CD4-positive, alpha-beta T cell treated with Interferon alpha-2 for 1 hour (primary cell): ENCODE data around the gene HOXB3.

Experiments used
- DNase-seq, 2 donors: peaks; one replicate each; pipeline ENCODE4 v3.0.0-alpha.2; 2020 to 2022

The HOXB3 gene

DNA sequence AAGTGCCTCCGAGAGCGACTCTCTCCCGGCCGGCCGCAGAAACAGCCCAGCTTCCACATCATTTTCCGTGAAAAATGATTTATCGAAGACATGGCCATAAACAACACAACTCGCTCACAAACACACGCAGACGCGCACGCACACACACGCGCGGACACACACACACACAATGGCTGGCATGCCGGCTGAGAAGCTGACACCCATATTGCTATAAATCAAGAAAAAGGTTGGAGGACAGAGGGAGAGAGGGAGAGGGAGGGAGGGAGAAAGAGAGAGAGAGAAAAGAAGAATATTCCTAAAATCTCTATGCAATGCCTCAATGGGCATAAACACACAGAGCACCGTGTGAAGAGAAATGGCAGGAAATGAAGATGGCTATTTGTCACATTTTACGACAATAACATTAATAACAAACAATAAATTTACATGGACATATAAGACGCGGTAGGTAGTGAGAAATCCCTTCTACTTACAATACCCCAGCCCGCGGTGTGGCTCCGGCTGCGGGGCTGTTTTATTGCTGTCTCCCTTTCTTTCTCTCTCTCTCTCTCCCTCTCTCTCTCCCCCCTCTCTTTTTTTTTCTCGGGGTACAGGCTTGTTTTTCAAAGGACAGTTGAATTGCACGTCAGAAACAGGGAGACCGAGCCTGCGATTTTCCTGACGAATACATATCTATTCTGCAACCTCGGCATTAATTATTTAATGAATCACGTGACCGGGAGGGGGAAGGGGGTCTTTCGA is 21.4 kb downstream of the HOXB3 start:
- no peak for DNase-seq

DNA sequence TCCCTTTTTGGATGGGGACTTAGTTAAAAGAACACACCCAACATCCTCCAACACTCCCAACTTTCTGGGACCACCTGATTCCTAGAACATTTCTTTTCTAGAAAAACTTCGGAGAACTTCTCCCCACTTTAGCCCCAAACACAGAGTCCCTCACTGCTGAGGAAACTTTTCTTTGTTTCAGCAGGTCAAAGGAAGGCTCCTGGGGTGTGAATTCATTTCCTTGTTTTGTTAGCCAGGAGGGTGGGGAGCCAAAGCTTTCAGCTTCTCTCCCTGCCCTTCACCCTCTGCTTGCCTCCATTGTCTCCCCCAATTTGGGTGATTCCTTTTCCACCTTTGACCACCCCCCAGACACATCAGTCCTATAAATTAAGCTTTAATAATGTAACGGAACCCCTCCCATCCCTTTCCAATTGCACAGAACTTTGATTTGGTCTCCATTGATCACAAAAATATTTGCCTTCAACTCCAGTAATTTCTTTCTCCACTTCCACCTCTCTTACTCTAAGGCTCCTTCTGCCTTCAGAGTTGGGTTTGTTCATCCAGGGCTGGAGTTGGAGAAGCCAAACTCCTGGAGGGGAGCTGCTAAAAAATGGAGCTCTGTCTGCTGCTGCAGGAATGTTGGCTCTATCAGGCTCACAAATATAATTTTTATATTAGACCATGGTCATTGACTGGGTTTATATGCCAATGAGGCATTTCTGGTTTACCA is 22.2 kb downstream of the HOXB3 start:
- no peak for DNase-seq

- DNase-seq: no peak
These were observed 22.8 kb downstream of the HOXB3 start for GRCh38 chr17:48567209-48567608.

DNA sequence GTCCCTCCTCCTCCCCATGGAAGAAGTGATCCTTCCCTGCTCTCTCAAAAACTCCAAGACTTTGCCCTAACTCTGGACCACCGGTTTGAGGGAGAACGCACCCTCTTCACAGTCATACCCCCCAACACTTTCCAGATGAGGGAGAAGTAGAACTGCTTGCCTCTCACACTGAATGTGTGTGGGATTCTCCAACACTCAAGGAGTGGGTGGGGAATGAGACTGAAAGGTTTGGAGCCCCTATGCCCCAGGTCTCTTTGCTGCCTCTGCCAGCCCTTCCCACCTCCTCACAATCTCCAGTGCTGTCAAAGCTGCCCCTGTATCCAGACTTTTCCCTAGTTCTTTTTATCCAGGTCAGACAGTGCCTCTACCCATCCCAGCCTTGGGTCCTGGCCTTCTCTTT is 23.3 kb downstream of the HOXB3 start:
- DNase-seq: no peak

DNA sequence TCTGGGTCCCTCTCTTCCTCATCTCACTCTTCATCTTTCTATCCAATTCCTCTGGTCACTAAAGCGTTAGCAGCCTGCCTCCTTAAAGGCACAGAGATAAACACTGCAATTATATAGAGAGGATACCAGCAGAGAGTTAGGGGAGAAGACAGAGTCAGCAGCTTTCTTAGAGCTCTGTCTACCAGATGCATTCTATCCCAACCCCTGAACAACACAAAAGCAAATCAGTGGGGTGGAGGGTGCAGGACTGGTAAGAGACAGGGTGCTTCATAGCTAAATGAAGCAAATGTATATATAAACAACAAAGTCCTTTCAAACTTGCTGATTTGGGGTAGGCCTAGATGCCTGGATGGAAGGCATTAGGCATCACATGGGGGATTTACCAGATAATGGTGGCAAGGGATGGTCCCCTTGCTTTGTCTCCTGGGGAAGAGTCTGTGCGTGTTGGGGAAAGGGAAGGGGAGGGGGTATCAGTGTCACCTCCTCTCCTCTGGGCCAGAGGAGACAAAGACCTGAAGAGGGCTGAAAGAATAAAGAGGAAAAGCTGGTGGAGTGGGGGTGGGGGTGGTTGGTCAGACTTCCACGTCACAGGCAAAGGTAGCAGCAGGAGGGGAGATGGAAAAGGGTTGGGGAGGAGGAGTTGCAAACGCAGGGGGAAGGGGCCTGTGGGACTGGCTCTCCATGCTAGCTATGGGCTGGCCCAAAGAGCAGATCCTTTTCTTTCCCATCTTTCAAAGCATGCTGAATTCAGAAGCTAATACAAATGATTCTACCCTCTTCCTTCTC is 23.9 kb downstream of the HOXB3 start:
- DNase-seq: no peak

DNA sequence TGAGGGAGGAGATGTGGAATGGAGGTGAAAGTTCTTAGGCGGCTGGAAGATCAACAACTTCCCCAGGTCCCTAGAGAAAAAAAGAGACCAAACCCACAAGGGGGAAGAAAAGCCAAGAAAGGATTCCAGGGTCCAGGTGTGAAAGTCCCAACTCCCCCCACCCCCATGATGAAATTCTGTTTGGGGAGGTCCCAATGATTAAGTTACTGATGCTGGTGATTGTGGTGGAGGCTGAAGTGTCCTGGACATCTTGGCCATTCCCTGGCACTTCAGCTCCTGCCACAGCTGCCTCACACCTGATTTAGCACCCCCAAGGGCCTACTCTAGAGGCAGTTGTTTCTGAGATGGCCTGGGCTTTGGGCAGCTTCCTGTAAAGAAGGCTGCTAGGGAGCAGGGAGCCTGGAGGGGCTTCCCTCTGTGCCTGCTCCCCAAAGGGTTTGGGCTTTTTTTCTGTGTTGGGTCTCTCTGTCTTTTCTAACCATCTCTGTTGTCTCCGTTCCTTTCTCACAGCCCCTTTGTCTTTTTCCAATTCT is 25.0 kb downstream of the HOXB3 start:
- no peak for DNase-seq

- no peak for DNase-seq
These were observed 25.6 kb downstream of the HOXB3 start for GRCh38 chr17:48564188-48565021.

GRCh38 chr17:48563867-48564187 is 26.2 kb downstream of the HOXB3 start:
- no peak for DNase-seq

DNA sequence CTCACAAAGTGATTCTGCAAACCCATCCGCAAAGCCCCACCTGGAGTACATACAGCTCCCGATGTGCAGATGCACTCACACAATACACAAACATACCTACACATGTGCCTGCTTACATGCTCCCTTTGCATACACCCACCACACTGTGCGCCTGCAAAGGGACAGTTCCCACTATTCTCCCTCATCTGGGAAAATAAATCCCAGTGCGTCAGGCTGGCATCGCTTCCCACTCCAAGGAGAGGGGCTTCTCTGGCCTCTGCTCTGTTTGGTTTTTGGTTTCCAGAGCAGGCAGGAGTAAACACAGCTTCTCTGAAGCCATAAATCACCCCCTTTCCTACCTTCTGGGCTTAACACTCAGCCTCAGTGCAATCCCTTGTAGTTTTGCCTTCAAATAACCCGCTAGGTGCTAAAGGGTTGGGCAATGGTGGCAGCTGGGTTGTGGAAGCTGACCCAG is 26.6 kb downstream of the HOXB3 start:
- DNase-seq: no peak

DNA sequence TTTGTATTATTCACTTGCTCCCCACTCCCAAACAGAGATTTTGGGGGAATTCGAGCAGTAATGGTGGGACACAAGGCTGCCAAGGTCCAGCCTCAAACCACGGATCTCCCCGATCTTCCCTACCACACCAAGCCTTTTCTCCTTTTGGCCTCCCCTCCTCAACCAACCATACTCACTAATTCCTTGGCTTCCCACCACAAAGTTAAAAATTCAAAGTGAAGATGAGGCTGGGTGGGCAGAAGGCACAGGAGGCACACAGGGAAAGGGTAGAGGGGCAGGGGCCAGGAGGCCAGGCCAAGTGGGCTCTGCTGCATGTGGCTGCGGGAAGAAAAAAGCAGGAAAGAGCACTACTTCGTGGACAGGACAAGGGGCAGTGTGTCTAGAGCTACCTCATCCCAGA is 27.1 kb downstream of the HOXB3 start:
- DNase-seq: no peak

- DNase-seq: no peak
These were observed 27.9 kb downstream of the HOXB3 start for GRCh38 chr17:48561884-48562810.

GRCh38 chr17:48559840-48560817 is 29.9 kb downstream of the HOXB3 start:
- DNase-seq: no peak

DNA sequence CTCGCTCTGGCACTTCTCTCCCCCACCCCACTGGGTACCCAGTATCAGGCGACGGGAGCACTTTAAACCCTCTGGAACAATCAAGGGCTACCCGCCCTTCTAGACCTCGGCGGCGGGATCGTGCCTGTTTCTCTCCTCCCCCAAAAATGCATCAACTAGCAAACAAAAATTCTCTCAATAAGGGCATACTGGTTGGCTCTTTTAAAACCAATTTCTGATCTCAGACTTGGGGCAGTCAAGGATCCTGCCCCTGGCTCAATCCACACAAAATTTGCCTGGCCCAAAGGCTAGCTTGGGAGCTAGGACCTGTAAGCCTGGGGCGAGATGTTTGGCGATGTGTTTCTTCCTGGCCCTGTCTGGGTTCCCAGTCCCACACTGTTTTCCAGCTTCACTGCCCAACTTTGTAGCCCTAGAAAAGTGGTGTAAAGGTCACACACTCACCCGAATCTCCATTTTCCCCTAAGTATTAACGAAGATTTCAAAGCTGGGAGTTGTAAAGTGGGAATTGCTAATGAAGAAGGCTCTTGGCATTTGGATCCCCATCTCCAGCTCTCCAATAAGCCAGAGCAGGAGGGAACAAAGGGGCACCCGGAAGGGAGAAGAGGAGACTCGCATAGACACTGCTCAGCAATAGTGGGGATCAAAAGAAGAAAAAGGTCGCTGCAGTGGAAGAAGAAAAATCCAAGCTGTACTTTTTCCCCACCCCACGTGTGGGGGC is 30.8 kb downstream of the HOXB3 start:
- DNase-seq: no peak

DNA sequence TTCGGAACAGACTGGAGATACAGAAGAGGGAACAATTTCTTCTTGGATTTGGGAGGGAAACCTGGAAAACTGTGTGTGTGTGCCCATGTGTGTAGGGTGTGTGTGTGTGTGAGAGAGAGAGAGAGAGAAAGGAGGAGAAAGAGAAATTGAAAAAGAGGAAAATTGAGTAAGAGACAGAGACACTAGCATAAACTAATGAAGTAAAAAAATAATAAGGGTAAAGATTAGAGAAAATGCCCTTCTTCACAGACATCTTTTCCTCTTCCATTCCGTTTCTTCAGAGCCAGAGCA is 31.3 kb downstream of the HOXB3 start:
- DNase-seq: no peak

GRCh38 chr17:48558057-48558830 is 31.8 kb downstream of the HOXB3 start:
- DNase-seq: no peak

- no peak for DNase-seq
These were observed 33.3 kb downstream of the HOXB3 start for GRCh38 chr17:48556576-48557401.

DNA sequence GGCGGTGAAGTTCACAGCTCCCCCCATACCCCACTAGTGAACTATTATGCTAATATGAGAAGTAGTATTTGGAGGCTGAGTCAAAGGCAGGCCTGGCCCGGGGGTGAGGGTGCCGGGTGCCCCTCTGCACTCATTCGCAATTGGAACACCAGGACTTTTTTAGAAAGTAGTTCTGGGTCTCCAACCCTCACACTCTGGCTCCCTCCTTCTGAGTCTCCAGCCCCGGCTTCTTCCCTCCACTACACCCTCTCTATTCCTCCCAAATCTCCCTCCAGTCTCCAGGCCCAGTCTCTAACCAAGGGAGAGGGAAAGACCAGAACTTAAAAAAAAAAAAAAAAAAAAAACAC is 33.8 kb downstream of the HOXB3 start:
- DNase-seq: no peak
